Esophagus (tissue), 2 donors: ENCODE measurements around the gene ZDHHC22. TPM values are rescaled to one million over a fixed set of nuclear protein-coding genes. Genes with fewer than 3 reads are reported as not detected.

Experiments used
- H3K27ac ChIP-seq, 2 donors: one replicate each; pipeline ENCODE4 v1.5.1; 2013; ENCODE audit warnings: low read depth in 2 of 2, mild to moderate bottlenecking in 2 of 2, inconsistent platforms in 1 of 2, low read length in 1 of 2, moderate library complexity in 1 of 2
- H3K27me3 ChIP-seq, 2 donors: one replicate each; pipeline ENCODE4 v1.6.1; 2013; ENCODE audit warnings: low read length in 2 of 2, control low read depth in 1 of 2, mild to moderate bottlenecking in 1 of 2; ENCODE audit not compliant: insufficient read depth in 2 of 2, control insufficient read depth in 1 of 2
- H3K36me3 ChIP-seq, 2 donors: one replicate each; pipeline ENCODE4 v1.6.1; 2013; ENCODE audit warnings: low read length in 1 of 2; ENCODE audit not compliant: control insufficient read depth in 2 of 2, insufficient read depth in 2 of 2
- H3K4me1 ChIP-seq, 2 donors: one replicate each; pipeline ENCODE4 v1.6.1; 2013; ENCODE audit warnings: low read length in 1 of 2; ENCODE audit not compliant: control insufficient read depth in 2 of 2, insufficient read depth in 2 of 2
- H3K4me3 ChIP-seq, 2 donors: one replicate each; pipeline ENCODE4 v1.5.1; 2013; ENCODE audit warnings: low read length in 2 of 2, mild to moderate bottlenecking in 2 of 2, low read depth in 1 of 2, moderate library complexity in 1 of 2
- H3K9me3 ChIP-seq, 2 donors: one replicate each; pipeline ENCODE4 v1.6.1; 2013; ENCODE audit warnings: mild to moderate bottlenecking in 2 of 2, low read depth in 1 of 2, low read length in 1 of 2, moderate library complexity in 1 of 2; ENCODE audit not compliant: control insufficient read depth in 2 of 2, insufficient read depth in 1 of 2
- WGBS, 2 donors: extraction: QIAGEN DNeasy Blood & Tissue Kit; methylation state at CpG; one replicate each; pipeline ENCODE4 v1.1.7; 2013; 5-methylcytosine and 5-hydroxymethylcytosine counted together
- polyA plus RNA-seq, 2 donors: library from polyadenylated mRNA; stranded (reverse); fragments of 200-250 nt; gene quantifications; one replicate each; pipeline ENCODE4 v1.2.3, GENCODE V29; 2013
- donor health status: healthy with polysubstance abuse.
- donor health status: Bipolar disorder and iron deficiency.

Gene ZDHHC22
- polyA plus RNA-seq, 2 donors: not detected

DNA sequence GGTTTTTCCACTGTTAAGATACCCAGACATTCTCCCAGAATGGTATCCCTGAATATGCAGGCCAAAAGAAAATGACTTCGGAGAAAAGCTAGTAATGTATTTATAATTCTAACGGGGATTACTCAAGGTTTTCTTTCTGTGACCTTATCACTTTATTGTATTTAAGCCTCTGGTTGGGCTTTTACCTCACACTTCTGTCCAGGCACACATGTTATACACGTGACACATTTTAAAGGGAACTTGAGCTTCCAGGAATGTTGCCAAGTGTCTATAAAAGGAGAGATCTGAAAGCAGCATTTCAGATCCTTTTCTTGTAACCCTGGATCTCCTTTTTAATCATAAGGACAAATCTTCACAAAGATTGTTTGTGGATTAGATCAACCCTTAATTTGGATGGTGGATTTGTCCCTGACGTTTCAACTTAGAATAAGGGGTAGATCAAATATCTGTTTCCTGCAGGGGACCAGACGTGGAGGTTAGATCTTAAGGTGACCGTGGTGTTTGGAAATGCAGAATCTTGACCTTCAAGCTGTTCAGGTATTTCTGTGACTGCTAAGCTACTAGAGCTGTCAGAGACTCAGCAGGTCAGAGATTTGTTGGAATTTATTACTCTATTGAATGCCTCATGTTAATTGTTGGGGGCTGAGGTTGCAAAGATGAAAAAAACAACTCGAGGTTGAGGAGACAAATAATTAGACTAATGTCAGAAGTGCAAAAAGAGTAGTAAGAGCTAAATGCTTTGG, 42.0 kb downstream of the ZDHHC22 start:
- Histone ChIP-seq H3K36me3 (no peaks in the 10 kb centered on the region), H3K4me1 (peaks cover 4 to 12% of the 10 kb centered on the region in 2 donors), H3K4me3 (peak overlapping the region in 1 of 2 donors; percentile 78), H3K27ac (peak overlapping the region in 1 of 2 donors; percentile 95), H3K9me3 (no peaks in the 10 kb centered on the region), H3K27me3 (no peaks in the 10 kb centered on the region)
- 25 to 28% methylated on average over 7 of the region's 7 CpGs for WGBS, 2 donors

- H3K4me1 ChIP-seq: peaks cover 4% of the 10 kb centered on the region in 2 donors
- H3K9me3 ChIP-seq: no peaks in the 10 kb centered on the region
- WGBS, 2 donors: 6 to 7% methylated on average over 22 to 23 of the region's 23 CpGs
- H3K4me3 ChIP-seq: peak overlapping the region; percentile 78 to 95
- H3K27ac ChIP-seq: peak overlapping the region; percentile 95 to 97
- H3K36me3 ChIP-seq: no peaks in the 10 kb centered on the region
- no peaks in the 10 kb centered on the region for H3K27me3 ChIP-seq
Observed at GRCh38 chr14:77098529-77099353, 42.9 kb downstream of the ZDHHC22 start.

DNA sequence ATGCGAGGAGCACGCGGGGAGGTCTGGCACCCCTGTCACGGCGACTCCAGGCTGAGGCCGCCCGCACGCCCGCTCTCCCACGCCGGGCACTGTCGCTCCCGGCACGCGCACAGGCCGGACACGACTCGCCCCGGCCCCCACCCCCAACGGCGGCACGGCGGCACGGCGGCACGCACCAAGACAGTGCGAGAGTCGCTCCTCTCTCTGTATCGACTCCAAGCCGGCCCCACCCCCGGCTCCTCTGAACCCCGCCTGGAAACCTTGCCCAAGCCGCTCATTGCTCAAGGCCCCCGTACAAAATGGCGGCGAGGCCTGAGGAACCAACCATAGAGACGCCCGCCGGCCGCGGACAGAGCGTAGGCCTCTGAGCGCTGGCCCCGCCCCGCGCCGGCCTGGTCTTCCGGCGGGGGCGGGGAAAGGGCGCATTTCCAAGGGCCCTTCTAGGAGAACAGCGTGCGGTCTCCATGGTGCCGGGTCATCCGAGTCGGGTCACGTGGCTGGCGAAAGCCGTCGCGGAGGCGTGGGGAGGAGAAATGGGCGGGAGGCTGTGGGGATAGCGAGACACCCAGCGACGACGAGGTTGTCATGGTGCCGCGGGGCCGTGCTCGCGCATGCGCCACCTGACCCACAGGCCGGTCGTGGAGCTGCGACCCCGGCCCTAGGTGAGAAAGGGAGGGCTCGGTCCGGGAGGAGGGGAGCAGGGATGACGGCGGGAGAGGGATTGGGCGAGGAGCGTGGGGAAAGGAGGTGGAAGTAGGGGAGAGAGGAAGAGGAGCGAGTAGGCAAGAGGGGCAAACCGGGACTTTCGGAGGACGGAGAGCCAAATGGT, 43.7 kb downstream of the ZDHHC22 start, which contains the start of gene CIPC:
Gene CIPC (plus strand): TSS at position 559 of the 829 bp plus-strand sequence. CDS start 7,451 bp downstream, outside the sequence.
- Histone ChIP-seq H3K27ac (peak within 1 kb of the TSS; percentile 98 to 99), H3K4me1 (peaks cover 0 to 2% of the 10 kb centered on the region in 2 donors), H3K36me3 (no peaks in the 10 kb centered on the region), H3K9me3 (no peaks in the 10 kb centered on the region), H3K27me3 (no peaks in the 10 kb centered on the region), H3K4me3 (peak within 1 kb of the TSS; percentile 78 to 95)
- 0% methylated on average over 87 of the region's 87 CpGs for WGBS, 2 donors

- H3K4me3 ChIP-seq: peak overlapping the region; percentile 49 to 73
- H3K27me3 ChIP-seq: no peaks in the 10 kb centered on the region
- peak overlapping the region; percentile 98 to 99 for H3K27ac ChIP-seq
- H3K36me3 ChIP-seq: no peaks in the 10 kb centered on the region
- H3K4me1 ChIP-seq: peaks cover 0 to 2% of the 10 kb centered on the region in 2 donors
- WGBS, 2 donors: 4 to 5% methylated on average over 20 of the region's 20 CpGs
- no peaks in the 10 kb centered on the region for H3K9me3 ChIP-seq
Observed at GRCh38 chr14:77097006-77097699, 44.4 kb downstream of the ZDHHC22 start.

DNA sequence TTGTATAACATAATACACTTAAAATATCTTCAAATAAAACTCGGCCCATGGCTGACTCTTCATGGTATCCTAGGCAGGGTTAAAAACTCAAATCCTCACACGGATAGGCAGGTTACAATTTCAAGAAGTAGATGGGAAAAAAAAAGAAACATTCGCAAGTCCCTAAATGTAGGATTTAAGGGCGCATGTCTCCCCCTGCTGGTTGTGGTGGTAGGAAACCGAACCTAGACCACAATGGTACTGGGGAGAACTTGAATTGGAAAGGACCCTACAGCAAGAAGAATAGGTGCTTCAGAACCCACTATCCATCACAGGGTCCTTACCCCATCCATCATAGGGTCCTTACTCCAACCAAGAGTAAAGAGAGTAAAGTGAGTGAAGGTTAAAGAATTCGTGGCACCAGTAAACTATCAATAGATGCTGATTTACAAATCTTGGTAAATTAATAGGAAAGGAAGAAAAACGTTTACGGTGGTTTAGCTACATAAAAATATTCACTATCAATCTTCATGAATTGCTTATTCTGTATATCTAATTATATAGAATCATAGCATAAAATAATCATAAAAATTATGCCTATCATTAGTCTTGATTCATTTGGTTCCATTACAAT, 46.8 kb downstream of the ZDHHC22 start:
- H3K27ac ChIP-seq: no peak overlapping the region
- H3K36me3 ChIP-seq: no peaks in the 10 kb centered on the region
- H3K4me1 ChIP-seq: no peaks in the 10 kb centered on the region
- WGBS, 2 donors: 24 to 26% methylated on average over 8 of the region's 8 CpGs
- no peak overlapping the region for H3K4me3 ChIP-seq
- H3K27me3 ChIP-seq: no peaks in the 10 kb centered on the region
- H3K9me3 ChIP-seq: peaks cover 0 to 2% of the 10 kb centered on the region in 2 donors

- H3K27me3 ChIP-seq: no peaks in the 10 kb centered on the region
- H3K4me1 ChIP-seq: no peaks in the 10 kb centered on the region
- H3K36me3 ChIP-seq: no peaks in the 10 kb centered on the region
- peaks cover 0 to 2% of the 10 kb centered on the region in 2 donors for H3K9me3 ChIP-seq
- WGBS, 2 donors: 81 to 85% methylated on average over 3 of the region's 3 CpGs
- peak overlapping the region; percentile 27 to 76 for H3K27ac ChIP-seq
- H3K4me3 ChIP-seq: no peak overlapping the region
Observed at GRCh38 chr14:77092676-77093075, 48.9 kb downstream of the ZDHHC22 start.

DNA sequence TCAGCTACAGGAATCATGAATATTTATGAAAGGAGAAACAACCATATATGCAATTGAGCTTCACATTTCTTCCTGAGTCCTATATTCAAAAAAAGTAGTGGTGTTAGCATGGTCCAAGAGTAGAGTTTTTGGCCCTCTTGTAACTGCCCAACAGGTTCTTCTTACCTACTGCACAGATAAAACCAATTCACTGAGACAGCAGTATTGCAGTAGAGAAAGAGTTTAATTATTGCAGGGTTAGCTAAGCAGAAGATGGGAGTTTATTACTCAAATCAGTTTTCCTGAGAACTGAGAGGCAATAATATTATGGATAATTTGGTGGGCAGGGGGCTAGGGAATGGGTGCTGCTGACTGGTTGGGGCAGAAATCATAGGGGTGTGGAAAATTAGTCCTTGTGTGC, 50.1 kb downstream of the ZDHHC22 start:
- H3K36me3 ChIP-seq: no peaks in the 10 kb centered on the region
- no peaks in the 10 kb centered on the region for H3K4me1 ChIP-seq
- no peak overlapping the region for H3K27ac ChIP-seq

DNA sequence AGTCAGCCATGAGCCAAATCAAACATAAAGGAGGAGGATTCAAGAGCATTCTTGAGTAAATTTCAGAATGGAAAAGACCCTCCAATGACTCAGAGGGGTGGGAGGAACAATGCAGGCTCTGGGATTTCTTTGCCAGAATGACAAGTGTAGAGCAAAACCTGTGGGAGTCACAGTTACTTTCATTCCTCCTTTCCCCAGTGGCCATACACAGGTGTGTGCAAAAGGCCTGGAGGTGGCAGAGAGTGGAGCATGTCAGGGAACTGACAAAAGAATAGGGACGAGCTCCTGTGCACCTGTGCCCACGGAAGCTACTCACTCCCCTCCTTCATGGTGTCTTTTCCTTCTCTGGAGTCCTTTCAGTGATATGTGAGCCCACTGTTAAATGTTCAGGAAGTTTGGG, 52.9 kb downstream of the ZDHHC22 start:
- H3K36me3 ChIP-seq: no peaks in the 10 kb centered on the region
- no peak overlapping the region for H3K4me3 ChIP-seq
- no peaks in the 10 kb centered on the region for H3K4me1 ChIP-seq
- 57 to 60% methylated on average over 2 of the region's 2 CpGs for WGBS, 2 donors
- peak overlapping the region; percentile 79 to 97 for H3K27ac ChIP-seq
- H3K9me3 ChIP-seq: peaks cover 0 to 2% of the 10 kb centered on the region in 2 donors
- H3K27me3 ChIP-seq: no peaks in the 10 kb centered on the region

More for the DNA sequence above, 50.1 kb downstream of the ZDHHC22 start:
- no peak overlapping the region for H3K4me3 ChIP-seq
- H3K27me3 ChIP-seq: no peaks in the 10 kb centered on the region
- peaks cover 0 to 2% of the 10 kb centered on the region in 2 donors for H3K9me3 ChIP-seq
